OCI-LY1 (cell line): Measurements from ENCODE around the gene LRRC41.

ENCODE experiments used
- H2AFZ ChIP-seq: fragments of 200-600 bp; sonication (generic), shearing (Covaris generic); 2 replicates; pipeline ENCODE4 v1.6.0; 2014; ENCODE audit warnings: antibody characterized with exemption, mild to moderate bottlenecking, low read length
- H3F3A ChIP-seq: fragments of 200-600 bp; sonication (generic), shearing (Covaris generic); 2 replicates; pipeline ENCODE4 v1.6.0; 2014; ENCODE audit warnings: mild to moderate bottlenecking, antibody characterized with exemption, low read length, moderate library complexity; ENCODE audit not compliant: insufficient read depth
- H3K27ac ChIP-seq: fragments of 200-600 bp; sonication (generic); 2 replicates; pipeline ENCODE4 v1.5.1; 2014; ENCODE audit warnings: low read length, mixed run types, mild to moderate bottlenecking, low read depth; ENCODE audit not compliant: poor library complexity, severe bottlenecking
- H3K27me3 ChIP-seq: fragments of 200-600 bp; sonication (generic); 2 replicates; pipeline ENCODE4 v1.6.0; 2014; ENCODE audit warnings: antibody characterized with exemption, mild to moderate bottlenecking, low read length, moderate library complexity; ENCODE audit not compliant: insufficient read depth
- H3K36me3 ChIP-seq: fragments of 200-600 bp; sonication (generic); 2 replicates; pipeline ENCODE4 v1.6.1; 2014; ENCODE audit warnings: mild to moderate bottlenecking, antibody characterized with exemption, low read length, moderate library complexity, mixed read lengths; ENCODE audit not compliant: insufficient read depth
- H3K4me1 ChIP-seq: fragments of 200-600 bp; sonication (generic); 2 replicates; pipeline ENCODE4 v1.5.1; 2014; ENCODE audit warnings: mild to moderate bottlenecking, low read length, moderate library complexity; ENCODE audit not compliant: insufficient read depth, severe bottlenecking
- H3K4me2 ChIP-seq: fragments of 200-600 bp; sonication (generic), shearing (Covaris generic); 2 replicates; pipeline ENCODE4 v1.6.1; 2014; ENCODE audit warnings: low read length
- H3K4me3 ChIP-seq: fragments of 200-600 bp; sonication (generic); 2 replicates; pipeline ENCODE4 v1.5.1; 2014; ENCODE audit warnings: low read length, low read depth, mild to moderate bottlenecking, mixed read lengths; ENCODE audit not compliant: poor library complexity, severe bottlenecking
- H3K79me2 ChIP-seq: fragments of 200-600 bp; shearing (Covaris generic); 2 replicates; pipeline ENCODE4 v1.6.1; 2016; ENCODE audit warnings: mixed run types, low read length, mixed read lengths; ENCODE audit not compliant: insufficient read depth
- H3K9ac ChIP-seq: fragments of 200-600 bp; sonication (generic), shearing (Covaris generic); 2 replicates; pipeline ENCODE4 v1.6.1; 2014; ENCODE audit warnings: mild to moderate bottlenecking, low read length, mixed read lengths
- H3K9me2 ChIP-seq: fragments of 200-600 bp; sonication (generic), shearing (Covaris generic); 2 replicates; pipeline ENCODE4 v1.6.1; 2014; ENCODE audit warnings: low read depth, mild to moderate bottlenecking, low read length, mixed read lengths
- H3K9me3 ChIP-seq: fragments of 200-600 bp; shearing (Covaris generic); 2 replicates; pipeline ENCODE4 v1.6.1; 2014; ENCODE audit warnings: low read length, mixed read lengths
- H4K20me1 ChIP-seq: fragments of 200-600 bp; sonication (generic), shearing (Covaris generic); 2 replicates; pipeline ENCODE4 v1.6.0; 2016; ENCODE audit warnings: mild to moderate bottlenecking, low read length; ENCODE audit not compliant: insufficient read depth
- EZH2 ChIP-seq: fragments of 200-600 bp; sonication (generic), shearing (Covaris generic); IDR thresholded peaks from 2 replicates; pipeline ENCODE4 v1.8.0; 2017; ENCODE audit warnings: borderline replicate concordance, mixed run types, mild to moderate bottlenecking, antibody characterized with exemption, low read length, moderate library complexity, mixed read lengths
- TF ChIP-seq, protein P1 (sequence below): fragments of 200-600 bp; sonication (generic), shearing (Covaris generic); IDR thresholded peaks from 2 replicates; pipeline ENCODE4 v1.5.1; 2017; ENCODE audit warnings: mild to moderate bottlenecking, antibody characterized with exemption, low read length, moderate library complexity, mixed read lengths

The LRRC41 gene, protein sequence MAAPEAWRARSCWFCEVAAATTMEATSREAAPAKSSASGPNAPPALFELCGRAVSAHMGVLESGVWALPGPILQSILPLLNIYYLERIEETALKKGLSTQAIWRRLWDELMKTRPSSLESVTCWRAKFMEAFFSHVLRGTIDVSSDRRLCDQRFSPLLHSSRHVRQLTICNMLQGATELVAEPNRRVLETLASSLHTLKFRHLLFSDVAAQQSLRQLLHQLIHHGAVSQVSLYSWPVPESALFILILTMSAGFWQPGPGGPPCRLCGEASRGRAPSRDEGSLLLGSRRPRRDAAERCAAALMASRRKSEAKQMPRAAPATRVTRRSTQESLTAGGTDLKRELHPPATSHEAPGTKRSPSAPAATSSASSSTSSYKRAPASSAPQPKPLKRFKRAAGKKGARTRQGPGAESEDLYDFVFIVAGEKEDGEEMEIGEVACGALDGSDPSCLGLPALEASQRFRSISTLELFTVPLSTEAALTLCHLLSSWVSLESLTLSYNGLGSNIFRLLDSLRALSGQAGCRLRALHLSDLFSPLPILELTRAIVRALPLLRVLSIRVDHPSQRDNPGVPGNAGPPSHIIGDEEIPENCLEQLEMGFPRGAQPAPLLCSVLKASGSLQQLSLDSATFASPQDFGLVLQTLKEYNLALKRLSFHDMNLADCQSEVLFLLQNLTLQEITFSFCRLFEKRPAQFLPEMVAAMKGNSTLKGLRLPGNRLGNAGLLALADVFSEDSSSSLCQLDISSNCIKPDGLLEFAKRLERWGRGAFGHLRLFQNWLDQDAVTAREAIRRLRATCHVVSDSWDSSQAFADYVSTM

DNA sequence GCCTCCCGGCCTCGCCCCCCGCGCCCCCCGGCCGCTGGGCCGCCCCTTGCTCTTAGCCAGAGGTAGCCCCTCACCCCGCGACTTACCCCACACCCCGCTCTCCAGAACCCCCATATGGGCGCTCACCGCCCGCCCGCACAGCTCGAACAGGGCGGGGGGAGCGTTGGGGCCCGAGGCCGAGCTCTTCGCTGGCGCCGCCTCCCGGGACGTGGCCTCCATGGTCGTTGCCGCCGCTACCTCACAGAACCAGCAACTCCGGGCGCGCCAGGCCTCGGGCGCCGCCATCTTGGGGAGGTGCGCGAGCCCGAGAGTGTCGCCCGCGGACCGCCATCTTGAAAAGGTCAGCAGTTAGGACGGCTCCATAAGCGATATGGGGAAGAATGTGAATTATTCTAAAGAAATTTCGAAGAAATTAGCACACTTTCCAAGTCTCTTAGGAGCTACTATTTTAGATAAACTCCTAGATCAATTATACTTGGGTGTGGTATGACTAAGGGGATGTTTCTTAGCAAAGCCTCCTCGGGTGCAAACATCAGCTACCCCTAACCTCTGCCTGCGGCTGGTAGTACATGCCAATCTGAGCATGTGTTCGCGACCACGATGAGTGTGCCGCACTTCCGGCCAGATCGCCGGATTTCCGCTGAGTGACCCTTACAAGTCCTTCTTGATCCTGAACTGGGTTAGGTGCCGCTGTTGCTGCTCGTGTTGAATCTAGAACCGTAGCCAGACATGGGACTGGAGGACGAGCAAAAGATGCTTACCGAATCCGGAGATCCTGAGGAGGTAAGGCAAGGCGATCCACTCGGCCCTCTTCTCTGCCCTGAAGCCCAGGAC is at the start of gene LRRC41, which contains the start of gene UQCRH:
Gene LRRC41, minus strand, starts transcription at position 579 of the 834 bp plus-strand sequence. Its CDS starts 294 bp downstream, at position 285.
Gene UQCRH, plus strand, starts transcription at position 661 of the 834 bp plus-strand sequence. Its CDS starts 69 bp downstream, at position 730.
- H3K9ac ChIP-seq, result peak within 1 kb of the TSS; percentile 99
- H3K9me2 ChIP-seq, result no peaks in the 10 kb centered on the region
- H2AFZ ChIP-seq, result 0 out of 2 replicates have a peak within 1 kb of the TSS, but pooled peaks have one; percentile 16
- H3K27me3 ChIP-seq, result no peaks in the 10 kb centered on the region
- H4K20me1 ChIP-seq, result no peaks in the 10 kb centered on the region
- TF ChIP-seq EZH2, result no peak
- TF ChIP-seq, protein P1, sequence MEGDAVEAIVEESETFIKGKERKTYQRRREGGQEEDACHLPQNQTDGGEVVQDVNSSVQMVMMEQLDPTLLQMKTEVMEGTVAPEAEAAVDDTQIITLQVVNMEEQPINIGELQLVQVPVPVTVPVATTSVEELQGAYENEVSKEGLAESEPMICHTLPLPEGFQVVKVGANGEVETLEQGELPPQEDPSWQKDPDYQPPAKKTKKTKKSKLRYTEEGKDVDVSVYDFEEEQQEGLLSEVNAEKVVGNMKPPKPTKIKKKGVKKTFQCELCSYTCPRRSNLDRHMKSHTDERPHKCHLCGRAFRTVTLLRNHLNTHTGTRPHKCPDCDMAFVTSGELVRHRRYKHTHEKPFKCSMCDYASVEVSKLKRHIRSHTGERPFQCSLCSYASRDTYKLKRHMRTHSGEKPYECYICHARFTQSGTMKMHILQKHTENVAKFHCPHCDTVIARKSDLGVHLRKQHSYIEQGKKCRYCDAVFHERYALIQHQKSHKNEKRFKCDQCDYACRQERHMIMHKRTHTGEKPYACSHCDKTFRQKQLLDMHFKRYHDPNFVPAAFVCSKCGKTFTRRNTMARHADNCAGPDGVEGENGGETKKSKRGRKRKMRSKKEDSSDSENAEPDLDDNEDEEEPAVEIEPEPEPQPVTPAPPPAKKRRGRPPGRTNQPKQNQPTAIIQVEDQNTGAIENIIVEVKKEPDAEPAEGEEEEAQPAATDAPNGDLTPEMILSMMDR, result peak; percentile 14; the same call in 1 of the 2 replicates
- H3K4me3 ChIP-seq, result peak within 1 kb of the TSS; percentile 98
- H3K4me1 ChIP-seq, result peaks cover 36% of the 10 kb centered on the region
- peak within 1 kb of the TSS; percentile 87 for H3K4me2 ChIP-seq
- no peaks in the 10 kb centered on the region for H3F3A ChIP-seq
- H3K79me2 ChIP-seq, result peaks cover 46% of the 10 kb centered on the region
- peak within 1 kb of the TSS; percentile 87 for H3K27ac ChIP-seq
- H3K36me3 ChIP-seq, result peaks cover 14% of the 10 kb centered on the region; the same call in 1 of the 2 replicates
- H3K9me3 ChIP-seq, result no peaks in the 10 kb centered on the region

DNA sequence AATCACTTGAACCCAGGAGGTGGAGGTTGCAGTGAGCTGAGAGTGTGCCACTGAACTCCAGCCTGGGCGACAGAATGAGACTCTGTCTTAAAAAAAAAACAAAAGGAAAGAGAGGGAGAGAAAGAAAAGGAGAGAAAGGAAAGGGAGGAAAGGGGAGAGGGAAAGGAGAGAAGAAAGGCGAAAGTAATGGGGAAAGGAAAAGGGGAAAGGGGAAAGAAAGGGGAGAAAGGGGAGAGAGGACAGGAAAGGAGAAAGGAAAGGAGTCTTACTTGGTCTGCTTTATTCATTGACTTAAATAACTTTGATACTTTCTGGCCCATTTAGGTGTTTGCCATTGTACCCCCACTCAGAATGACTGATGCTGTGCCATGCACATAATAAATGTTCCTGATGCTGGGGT is 48.9 kb upstream of the LRRC41 start:
- Histone ChIP-seq H3K27me3 (no peaks in the 10 kb centered on the region), H2AFZ (no peak overlapping the region), H3K27ac (no peak overlapping the region), H3K36me3 (peaks cover 82% of the 10 kb centered on the region), H3K4me3 (no peak overlapping the region), H3K79me2 (no peaks in the 10 kb centered on the region), H3F3A (no peaks in the 10 kb centered on the region), H3K9ac (no peak overlapping the region), H3K4me1 (no peaks in the 10 kb centered on the region), H4K20me1 (no peaks in the 10 kb centered on the region), H3K4me2 (no peak overlapping the region), H3K9me2 (no peaks in the 10 kb centered on the region), H3K9me3 (no peaks in the 10 kb centered on the region)
- TF ChIP-seq, protein P1, result no peak

DNA sequence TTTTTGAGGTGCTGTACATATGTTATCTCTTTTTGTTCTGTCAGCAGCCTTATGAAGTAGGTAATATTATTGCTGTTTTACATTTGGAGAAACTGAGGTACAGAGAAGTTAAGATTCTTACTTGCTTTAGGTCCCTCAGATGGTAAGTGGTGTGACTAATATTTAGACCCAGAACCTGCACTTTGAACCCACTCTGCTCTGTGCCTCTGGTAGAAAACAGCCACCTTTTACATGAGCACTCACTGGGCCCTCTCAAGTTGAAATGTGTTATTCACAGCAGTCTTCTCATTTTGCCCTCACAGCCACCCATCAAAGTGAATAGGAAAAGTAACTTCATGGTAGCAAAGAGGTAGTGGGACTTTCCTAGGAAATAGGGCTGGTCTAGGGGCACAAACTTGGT is 41.9 kb upstream of the LRRC41 start:
- no peaks in the 10 kb centered on the region for H4K20me1 ChIP-seq
- no peaks in the 10 kb centered on the region for H3K9me3 ChIP-seq
- no peak overlapping the region for H2AFZ ChIP-seq
- H3K79me2 ChIP-seq, result no peaks in the 10 kb centered on the region
- no peak overlapping the region for H3K27ac ChIP-seq
- no peak for TF ChIP-seq EZH2
- TF ChIP-seq, protein P1, result no peak
- no peak overlapping the region for H3K9ac ChIP-seq
- H3F3A ChIP-seq, result no peaks in the 10 kb centered on the region
- no peaks in the 10 kb centered on the region for H3K27me3 ChIP-seq
- H3K4me1 ChIP-seq, result peaks cover 10% of the 10 kb centered on the region
- H3K4me3 ChIP-seq, result no peak overlapping the region
- H3K9me2 ChIP-seq, result no peaks in the 10 kb centered on the region
- H3K4me2 ChIP-seq, result no peak overlapping the region
- peaks cover 65% of the 10 kb centered on the region for H3K36me3 ChIP-seq
